Cerebellar cortex (tissue), 1 donor: ENCODE data around the gene MYOG.
A peak's percentile ranks its signal among the peaks of the same experiment; 100 is the strongest.

Experiments used
- DNase-seq: peaks from one replicate; pipeline ENCODE4 v3.0.0-alpha.2; 2015; ENCODE audit warnings: low spot score

MYOG gene

GRCh38 chr1:203046984-203047630 is 38.7 kb downstream of the MYOG start:
- DNase-seq = no peak

GRCh38 chr1:203045821-203046594 is 39.8 kb downstream of the MYOG start:
- peak; percentile 60 for DNase-seq

GRCh38 chr1:203045336-203045735 is 40.5 kb downstream of the MYOG start:
- no peak for DNase-seq

GRCh38 chr1:203044546-203045250 is 41.1 kb downstream of the MYOG start:
- DNase-seq = no peak

GRCh38 chr1:203043830-203044545 is 41.8 kb downstream of the MYOG start:
- no peak for DNase-seq

- DNase-seq = no peak
These were observed 44.4 kb downstream of the MYOG start for GRCh38 chr1:203041351-203041932.

- DNase-seq = no peak
These were observed 45.1 kb downstream of the MYOG start for GRCh38 chr1:203040513-203041275.

- no peak for DNase-seq
These were observed 46.0 kb downstream of the MYOG start for GRCh38 chr1:203039609-203040512.

- DNase-seq = peak; percentile 92
These were observed 46.8 kb downstream of the MYOG start for GRCh38 chr1:203038891-203039608.

GRCh38 chr1:203038217-203038741 is 47.5 kb downstream of the MYOG start:
- peak; percentile 78 for DNase-seq

- peak; percentile 49 for DNase-seq
These were observed 48.2 kb downstream of the MYOG start for GRCh38 chr1:203037509-203038190.

GRCh38 chr1:203036537-203036936 is 49.3 kb downstream of the MYOG start:
- no peak for DNase-seq

GRCh38 chr1:203036135-203036534 is 49.7 kb downstream of the MYOG start:
- DNase-seq = no peak

- peak; percentile 99 for DNase-seq
These were observed 50.5 kb downstream of the MYOG start for GRCh38 chr1:203035111-203036000.

GRCh38 chr1:203034422-203035110 is 51.2 kb downstream of the MYOG start:
- DNase-seq = no peak

GRCh38 chr1:203033917-203034316 is 51.9 kb downstream of the MYOG start:
- no peak for DNase-seq

- no peak for DNase-seq
These were observed 52.5 kb downstream of the MYOG start for GRCh38 chr1:203033287-203033686.
